SW 1271 (cell line): ENCODE data around the gene ADGRG4.
"Not testable (repeated sequence)": the region's sequence is repeated elsewhere in the genome, so short reads cannot be mapped to it uniquely, and the experiment has no call there.

Experiments used
- DNase-seq, 2 experiments: peaks; one replicate each; lab custom pipeline; 2025; lab: John Stamatoyannopoulos, UW

ADGRG4 gene

GRCh38 chrX:136387951-136388502 is 87.3 kb downstream of the ADGRG4 start:
- no peak for DNase-seq

- DNase-seq: no peak
Observed at GRCh38 chrX:136390921-136391320, 90.2 kb downstream of the ADGRG4 start.

GRCh38 chrX:136395271-136395670 is 94.5 kb downstream of the ADGRG4 start:
- no peak for DNase-seq

- no peak for DNase-seq
Observed at GRCh38 chrX:136397001-136397400, 96.2 kb downstream of the ADGRG4 start.

- no peak for DNase-seq
Observed at GRCh38 chrX:136405126-136405525, 104.4 kb downstream of the ADGRG4 start.

- no peak for DNase-seq
Observed at GRCh38 chrX:136417806-136418205, 117.0 kb downstream of the ADGRG4 start.

- DNase-seq: no peak
Observed at GRCh38 chrX:136421338-136421737, 120.6 kb downstream of the ADGRG4 start.

GRCh38 chrX:136423724-136424123 is 123.0 kb downstream of the ADGRG4 start:
- no peak for DNase-seq

- DNase-seq: no peak
Observed at GRCh38 chrX:136425996-136426395, 125.2 kb downstream of the ADGRG4 start.

- DNase-seq: no peak
Observed at GRCh38 chrX:136431625-136432024, 130.9 kb downstream of the ADGRG4 start.

- DNase-seq: no peak
Observed at GRCh38 chrX:136437774-136438173, 137.0 kb downstream of the ADGRG4 start.

GRCh38 chrX:136438192-136438591 is 137.4 kb downstream of the ADGRG4 start:
- DNase-seq: no peak

- DNase-seq: not testable (repeated sequence)
Observed at GRCh38 chrX:136445674-136446073, 144.9 kb downstream of the ADGRG4 start.

GRCh38 chrX:136446208-136446607 is 145.4 kb downstream of the ADGRG4 start:
- DNase-seq: no peak

GRCh38 chrX:136447308-136447707 is 146.5 kb downstream of the ADGRG4 start:
- no peak for DNase-seq

- DNase-seq: no peak
Observed at GRCh38 chrX:136447968-136448367, 147.2 kb downstream of the ADGRG4 start.

GRCh38 chrX:136450050-136450830 is 149.5 kb downstream of the ADGRG4 start:
- no peak for DNase-seq

- DNase-seq: no peak
Observed at GRCh38 chrX:136452614-136453013, 151.9 kb downstream of the ADGRG4 start.

- DNase-seq: no peak
Observed at GRCh38 chrX:136453114-136453513, 152.4 kb downstream of the ADGRG4 start.

GRCh38 chrX:136453771-136454170 is 153.0 kb downstream of the ADGRG4 start:
- no peak for DNase-seq

- DNase-seq: no peak
Observed at GRCh38 chrX:136456133-136456532, 155.4 kb downstream of the ADGRG4 start.

GRCh38 chrX:136457303-136457917 is 156.6 kb downstream of the ADGRG4 start:
- no peak for DNase-seq

GRCh38 chrX:136464589-136464988 is 163.8 kb downstream of the ADGRG4 start:
- no peak for DNase-seq
